ENCODE data around the gene HSD17B1. TPM values are rescaled to one million over a fixed set of nuclear protein-coding genes. Genes with fewer than 3 reads are reported as not detected.

HSD17B1 gene
- total and polyA plus RNA-seq, 2 of the 13 experiments (the other 11 are each of a cell fraction or from before 2014, with no cell fraction given) = 0.54 to 0.93 TPM

DNA sequence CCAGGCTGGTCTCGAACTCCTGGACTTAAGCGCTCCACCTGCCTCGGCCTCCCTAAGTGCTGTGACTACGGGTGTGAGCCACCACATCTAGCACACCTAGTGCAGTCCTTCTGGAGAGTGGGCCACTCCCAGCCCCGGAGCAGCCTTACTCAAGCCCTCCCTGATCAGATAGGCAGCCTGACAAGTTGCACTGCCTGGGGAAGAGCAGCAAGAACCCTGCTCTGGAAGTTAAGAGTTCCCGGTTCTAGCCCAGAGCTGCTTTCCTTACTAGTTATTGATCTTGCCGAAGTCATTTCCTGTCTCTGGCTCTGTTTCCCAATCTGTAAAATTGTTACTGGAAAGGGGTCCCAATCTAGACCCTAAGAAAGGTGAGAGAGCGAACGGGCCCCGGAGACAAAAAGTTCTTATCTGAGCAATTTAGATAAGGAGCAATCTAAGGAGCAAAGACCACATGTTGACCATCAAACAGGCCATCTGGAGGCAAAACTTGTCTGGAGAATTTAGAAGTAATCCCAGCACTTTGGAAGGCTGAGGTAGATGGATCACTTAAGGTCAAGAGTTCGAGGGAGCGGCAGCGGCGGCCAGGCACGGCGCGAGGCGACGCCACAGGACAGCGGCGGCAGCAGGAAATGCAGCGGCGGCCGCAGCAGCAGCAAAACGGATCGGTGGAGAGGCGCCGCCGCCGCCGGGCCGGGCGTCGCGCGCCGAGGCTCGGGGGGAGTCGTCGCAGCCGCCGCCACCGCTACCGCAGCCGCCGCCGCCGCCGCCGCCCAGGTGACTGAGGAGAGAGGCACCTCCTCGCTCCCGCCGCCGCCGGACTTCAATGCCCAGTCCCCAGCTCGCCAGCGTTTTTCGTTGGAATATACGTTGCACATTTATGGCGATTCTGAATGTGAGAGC, 21.0 kb upstream of the HSD17B1 start:
- CTCF ChIA-PET (ENCODE audit: low intra/inter-chr PET ratio, low total read pairs) = interaction anchor here (1.2 kb wide), 1 partner anchor 14 kb away, joined by 4 read pairs; no protein-coding TSS in a partner anchor
- 0% methylated on average over 14 of the region's 60 CpGs for WGBS (ENCODE audit: low lambda C conversion rate)
- Histone ChIP-seq H3K4me2 (ENCODE audit: low read depth, low read length) (peak overlapping the region; percentile 85), H3K9me3 (ENCODE audit: low read length) (no peaks in the 10 kb centered on the region), H3K27ac (ENCODE audit: extremely low read length, insufficient read depth, low read length) (peak overlapping the region; percentile 94), H3K27me3 (ENCODE audit: control insufficient read depth in 1 of 2, insufficient read depth in 2 of 2, low read length in 2 of 2) (no peaks in the 10 kb centered on the region), H2AFZ (ENCODE audit: low read length) (no peak overlapping the region), H3K79me2 (ENCODE audit: insufficient read depth, low read length) (peaks cover 8% of the 10 kb centered on the region), H3K4me1 (ENCODE audit: insufficient read depth, low read length) (peaks cover 83% of the 10 kb centered on the region), H3K36me3 (replicated peaks in 1 of 2; ENCODE audit: control insufficient read depth in 1 of 2, insufficient read depth in 2 of 2, low read length in 2 of 2) (no peaks in the 10 kb centered on the region), H3K4me3 (replicated peaks in 1 of 3; ENCODE audit: insufficient read depth in 1 of 3, low read depth in 2 of 3, low read length in 3 of 3) (peak overlapping the region; percentile 61 to 68 (median 68)), H3K9ac (ENCODE audit: insufficient read depth, low read depth, low read length) (peak overlapping the region; percentile 76), H4K20me1 (ENCODE audit: insufficient read depth, low read length) (no peaks in the 10 kb centered on the region)
- intact Hi-C loops (cut with micrococcal nuclease; ENCODE audit: unreplicated experiment) (no loop called here), in situ Hi-C loops (cut with HindIII; ENCODE audit: extremely low pct_ligation_motif_present, low pct_unique_long_range_greater_than_20kb) (no loop called here)
- FAIRE-seq (no peak), DNase-seq (ENCODE audit: low spot score) (peak; percentile 70), ATAC-seq (peak; percentile 50)
- no TSS peak for BruUV-seq (replicated peaks)
- POLR2A ChIA-PET = interaction anchor here (0.7 to 5.3 kb wide), 21 partner anchors 9 to 265 kb away, joined by 3 to 67 read pairs (median 7); partner anchors contain the start of genes CAVIN1, MLX, PSMC3IP and RETREG3
- TF ChIP-seq, protein P1, sequence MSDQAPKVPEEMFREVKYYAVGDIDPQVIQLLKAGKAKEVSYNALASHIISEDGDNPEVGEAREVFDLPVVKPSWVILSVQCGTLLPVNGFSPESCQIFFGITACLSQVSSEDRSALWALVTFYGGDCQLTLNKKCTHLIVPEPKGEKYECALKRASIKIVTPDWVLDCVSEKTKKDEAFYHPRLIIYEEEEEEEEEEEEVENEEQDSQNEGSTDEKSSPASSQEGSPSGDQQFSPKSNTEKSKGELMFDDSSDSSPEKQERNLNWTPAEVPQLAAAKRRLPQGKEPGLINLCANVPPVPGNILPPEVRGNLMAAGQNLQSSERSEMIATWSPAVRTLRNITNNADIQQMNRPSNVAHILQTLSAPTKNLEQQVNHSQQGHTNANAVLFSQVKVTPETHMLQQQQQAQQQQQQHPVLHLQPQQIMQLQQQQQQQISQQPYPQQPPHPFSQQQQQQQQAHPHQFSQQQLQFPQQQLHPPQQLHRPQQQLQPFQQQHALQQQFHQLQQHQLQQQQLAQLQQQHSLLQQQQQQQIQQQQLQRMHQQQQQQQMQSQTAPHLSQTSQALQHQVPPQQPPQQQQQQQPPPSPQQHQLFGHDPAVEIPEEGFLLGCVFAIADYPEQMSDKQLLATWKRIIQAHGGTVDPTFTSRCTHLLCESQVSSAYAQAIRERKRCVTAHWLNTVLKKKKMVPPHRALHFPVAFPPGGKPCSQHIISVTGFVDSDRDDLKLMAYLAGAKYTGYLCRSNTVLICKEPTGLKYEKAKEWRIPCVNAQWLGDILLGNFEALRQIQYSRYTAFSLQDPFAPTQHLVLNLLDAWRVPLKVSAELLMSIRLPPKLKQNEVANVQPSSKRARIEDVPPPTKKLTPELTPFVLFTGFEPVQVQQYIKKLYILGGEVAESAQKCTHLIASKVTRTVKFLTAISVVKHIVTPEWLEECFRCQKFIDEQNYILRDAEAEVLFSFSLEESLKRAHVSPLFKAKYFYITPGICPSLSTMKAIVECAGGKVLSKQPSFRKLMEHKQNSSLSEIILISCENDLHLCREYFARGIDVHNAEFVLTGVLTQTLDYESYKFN (CRISPR knock-in tag; conservative IDR thresholded peaks at IDR 0.05) = no peak
- no peak; the same call in 1 of the 2 replicates for TF ChIP-seq IRX3 (CRISPR knock-in tag; IDR thresholded peaks at IDR 0.05; ENCODE audit: borderline replicate concordance, low read depth)
- no peak for TF ChIP-seq LCORL (IDR thresholded peaks at IDR 0.05)
- no peak for TF ChIP-seq LCORL (CRISPR knock-in tag; IDR thresholded peaks at IDR 0.05)
- TF ChIP-seq, protein P2, sequence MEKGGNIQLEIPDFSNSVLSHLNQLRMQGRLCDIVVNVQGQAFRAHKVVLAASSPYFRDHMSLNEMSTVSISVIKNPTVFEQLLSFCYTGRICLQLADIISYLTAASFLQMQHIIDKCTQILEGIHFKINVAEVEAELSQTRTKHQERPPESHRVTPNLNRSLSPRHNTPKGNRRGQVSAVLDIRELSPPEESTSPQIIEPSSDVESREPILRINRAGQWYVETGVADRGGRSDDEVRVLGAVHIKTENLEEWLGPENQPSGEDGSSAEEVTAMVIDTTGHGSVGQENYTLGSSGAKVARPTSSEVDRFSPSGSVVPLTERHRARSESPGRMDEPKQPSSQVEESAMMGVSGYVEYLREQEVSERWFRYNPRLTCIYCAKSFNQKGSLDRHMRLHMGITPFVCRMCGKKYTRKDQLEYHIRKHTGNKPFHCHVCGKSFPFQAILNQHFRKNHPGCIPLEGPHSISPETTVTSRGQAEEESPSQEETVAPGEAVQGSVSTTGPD (CRISPR knock-in tag; IDR thresholded peaks at IDR 0.05) = 0 out of 2 replicates have a peak, but pooled peaks have one; percentile 23
- TF ChIP-seq, protein P3, sequence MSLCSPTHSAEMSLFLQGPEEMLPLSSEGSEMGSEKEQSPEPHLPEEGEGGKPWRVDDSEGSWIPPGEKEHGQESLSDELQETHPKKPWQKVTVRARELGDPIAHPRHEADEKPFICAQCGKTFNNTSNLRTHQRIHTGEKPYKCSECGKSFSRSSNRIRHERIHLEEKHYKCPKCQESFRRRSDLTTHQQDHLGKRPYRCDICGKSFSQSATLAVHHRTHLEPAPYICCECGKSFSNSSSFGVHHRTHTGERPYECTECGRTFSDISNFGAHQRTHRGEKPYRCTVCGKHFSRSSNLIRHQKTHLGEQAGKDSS (CRISPR knock-in tag; IDR thresholded peaks at IDR 0.05; ENCODE audit: borderline replicate concordance, low read depth) = no peak
- no peak for TF ChIP-seq KLF9 (CRISPR knock-in tag; IDR thresholded peaks at IDR 0.05; ENCODE audit: low read depth)
- peak; percentile 54; the same call in 1 of the 2 replicates for TF ChIP-seq ZNF564 (CRISPR knock-in tag; IDR thresholded peaks at IDR 0.05)
- no peak; the same call in 1 of the 2 replicates for TF ChIP-seq BCL6 (CRISPR knock-in tag; IDR thresholded peaks at IDR 0.05)
- TF ChIP-seq ATF2 (CRISPR knock-in tag; IDR thresholded peaks at IDR 0.05) = no peak
- no peak for TF ChIP-seq ZNF280B (CRISPR knock-in tag; IDR thresholded peaks at IDR 0.05; ENCODE audit: borderline replicate concordance)
